HEK293 (cell line): Measurements from ENCODE around the gene PHYH.

ENCODE experiments used
- BCL11B ChIP-seq: fragments of 450-650 bp; formaldehyde crosslinking; IDR thresholded peaks from 2 replicates; pipeline ENCODE4 v1.5.1; 2016; ENCODE audit warnings: low read depth, missing biosample characterization, missing genetic modification characterization
- KLF8 ChIP-seq: fragments of 450-650 bp; formaldehyde crosslinking; IDR thresholded peaks from 2 replicates; pipeline ENCODE4 v1.5.1; 2016; ENCODE audit warnings: missing biosample characterization, missing genetic modification characterization
- KLF9 ChIP-seq: fragments of 450-650 bp; formaldehyde crosslinking; IDR thresholded peaks from 2 replicates; pipeline ENCODE4 v1.5.1; 2016; ENCODE audit warnings: missing biosample characterization, missing genetic modification characterization, low read depth
- PRDM4 ChIP-seq: fragments of 450-650 bp; formaldehyde crosslinking; IDR thresholded peaks from 2 replicates; pipeline ENCODE4 v1.5.1; 2017; ENCODE audit warnings: missing biosample characterization, missing genetic modification characterization
- SALL2 ChIP-seq: fragments of 450-650 bp; formaldehyde crosslinking; IDR thresholded peaks from 2 replicates; pipeline ENCODE4 v1.5.0; 2017; ENCODE audit warnings: missing biosample characterization, mild to moderate bottlenecking, missing genetic modification characterization, borderline replicate concordance
- SP3 ChIP-seq: fragments of 450-650 bp; formaldehyde crosslinking; IDR thresholded peaks from 2 replicates; pipeline ENCODE4 v1.5.1; 2016; ENCODE audit warnings: missing biosample characterization, missing genetic modification characterization
- SP7 ChIP-seq: fragments of 450-650 bp; formaldehyde crosslinking; IDR thresholded peaks from 2 replicates; pipeline ENCODE4 v1.5.1; 2016; ENCODE audit warnings: missing biosample characterization, missing genetic modification characterization
- ZBTB20 ChIP-seq: fragments of 450-650 bp; formaldehyde crosslinking; IDR thresholded peaks from 2 replicates; pipeline ENCODE4 v1.5.1; 2016; ENCODE audit warnings: missing biosample characterization, missing genetic modification characterization
- ZBTB6 ChIP-seq: fragments of 450-650 bp; formaldehyde crosslinking; IDR thresholded peaks from 2 replicates; pipeline ENCODE4 v1.5.1; 2017; ENCODE audit warnings: missing biosample characterization, missing genetic modification characterization
- ZNF146 ChIP-seq: fragments of 450-650 bp; formaldehyde crosslinking; IDR thresholded peaks from 2 replicates; pipeline ENCODE4 v1.5.1; 2016; ENCODE audit warnings: missing biosample characterization, missing genetic modification characterization
- ZNF24 ChIP-seq: fragments of 450-650 bp; formaldehyde crosslinking; IDR thresholded peaks from 2 replicates; pipeline ENCODE4 v1.5.1; 2016; ENCODE audit warnings: missing biosample characterization, missing genetic modification characterization
- ZNF335 ChIP-seq: fragments of 450-650 bp; formaldehyde crosslinking; conservative IDR thresholded peaks from 2 replicates; pipeline ENCODE4 v1.5.1; 2016; ENCODE audit warnings: missing biosample characterization, missing genetic modification characterization
- ZNF449 ChIP-seq: fragments of 450-650 bp; formaldehyde crosslinking; IDR thresholded peaks from 2 replicates; pipeline ENCODE4 v1.5.1; 2017; ENCODE audit warnings: missing biosample characterization, mild to moderate bottlenecking, missing genetic modification characterization, moderate library complexity
- ZNF623 ChIP-seq: fragments of 450-650 bp; formaldehyde crosslinking; IDR thresholded peaks from 2 replicates; pipeline ENCODE4 v1.5.1; 2016; ENCODE audit warnings: missing biosample characterization, missing genetic modification characterization
- ZNF629 ChIP-seq: fragments of 450-650 bp; formaldehyde crosslinking; IDR thresholded peaks from 2 replicates; pipeline ENCODE4 v1.5.1; 2017; ENCODE audit warnings: missing biosample characterization, missing genetic modification characterization
- ZNF660 ChIP-seq: fragments of 450-650 bp; IDR thresholded peaks from 2 replicates; pipeline ENCODE4 v1.5.1; 2018; ENCODE audit warnings: missing biosample characterization, mild to moderate bottlenecking, missing genetic modification characterization
- ZNF677 ChIP-seq: fragments of 450-650 bp; IDR thresholded peaks from 2 replicates; pipeline ENCODE4 v1.5.0; 2018; ENCODE audit warnings: missing biosample characterization, mild to moderate bottlenecking, missing genetic modification characterization, moderate library complexity
- ZNF76 ChIP-seq: fragments of 450-650 bp; formaldehyde crosslinking; IDR thresholded peaks from 2 replicates; pipeline ENCODE4; 2016; ENCODE audit warnings: low read depth, missing biosample characterization, missing genetic modification characterization, borderline replicate concordance
- ZNF792 ChIP-seq: fragments of 450-650 bp; formaldehyde crosslinking; IDR thresholded peaks from 2 replicates; pipeline ENCODE4 v1.5.1; 2016; ENCODE audit warnings: missing biosample characterization, missing genetic modification characterization
- ZXDB ChIP-seq: fragments of 450-650 bp; formaldehyde crosslinking; IDR thresholded peaks from 2 replicates; pipeline ENCODE4 v1.5.1; 2016; ENCODE audit warnings: missing biosample characterization, missing genetic modification characterization
- TF ChIP-seq, protein P1 (sequence below): fragments of 450-650 bp; formaldehyde crosslinking; IDR thresholded peaks from 2 replicates; pipeline ENCODE4 v1.5.1; 2016; ENCODE audit warnings: missing biosample characterization, missing genetic modification characterization
- TF ChIP-seq, protein P2 (sequence below): fragments of 450-650 bp; formaldehyde crosslinking; IDR thresholded peaks from 2 replicates; pipeline ENCODE4 v1.5.1; 2016; ENCODE audit warnings: missing biosample characterization, missing genetic modification characterization
- TF ChIP-seq, protein P3 (sequence below): fragments of 450-650 bp; formaldehyde crosslinking; IDR thresholded peaks from 2 replicates; pipeline ENCODE4 v1.5.1; 2016; ENCODE audit warnings: missing biosample characterization, missing genetic modification characterization
- TF ChIP-seq, protein P4 (sequence below): fragments of 450-650 bp; formaldehyde crosslinking; conservative IDR thresholded peaks from 2 replicates; pipeline ENCODE4 v1.5.1; 2016; ENCODE audit warnings: low read depth, missing biosample characterization, missing genetic modification characterization

PHYH gene

DNA sequence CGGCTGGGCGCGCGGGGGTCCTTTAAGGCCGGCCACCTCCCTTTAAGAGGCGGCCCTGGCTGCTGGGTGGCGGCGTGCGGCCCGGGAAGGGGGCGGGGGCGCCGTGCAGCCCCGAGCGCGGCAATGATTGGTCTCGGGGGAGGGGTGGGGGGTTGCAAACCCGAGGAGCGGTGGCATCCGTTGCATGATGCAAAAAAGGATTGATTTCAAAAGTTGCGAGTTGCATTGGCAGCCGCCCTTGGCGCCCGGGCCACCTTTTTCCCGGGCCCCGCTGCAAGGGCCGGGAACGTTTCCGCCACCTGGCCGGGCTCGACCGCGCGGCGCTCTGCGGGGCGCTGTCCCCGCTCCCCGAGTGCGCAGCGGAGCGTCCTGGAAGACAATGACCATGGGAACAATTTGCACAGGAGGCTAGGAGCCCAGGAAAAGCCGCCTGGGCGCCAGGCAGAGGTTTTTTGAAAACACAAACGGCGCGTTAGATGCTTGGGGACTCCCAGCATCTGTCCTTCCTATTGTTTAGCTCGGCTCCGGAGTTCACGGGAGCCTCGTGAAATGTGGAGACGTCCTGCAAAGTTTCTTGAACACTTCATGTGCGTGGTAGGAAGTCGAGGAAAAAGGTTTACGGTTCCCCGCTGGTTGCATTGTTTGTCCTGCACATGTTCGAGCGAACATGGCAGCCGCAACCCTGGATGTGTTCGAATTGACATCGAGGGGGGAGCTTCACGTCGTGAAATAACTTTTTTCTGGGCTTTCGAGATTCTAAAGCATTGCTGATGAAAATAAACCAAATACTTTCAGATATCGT is 48.6 kb upstream of the PHYH start, which contains the start of gene SEPHS1 (continued):
- TF ChIP-seq, protein P1, sequence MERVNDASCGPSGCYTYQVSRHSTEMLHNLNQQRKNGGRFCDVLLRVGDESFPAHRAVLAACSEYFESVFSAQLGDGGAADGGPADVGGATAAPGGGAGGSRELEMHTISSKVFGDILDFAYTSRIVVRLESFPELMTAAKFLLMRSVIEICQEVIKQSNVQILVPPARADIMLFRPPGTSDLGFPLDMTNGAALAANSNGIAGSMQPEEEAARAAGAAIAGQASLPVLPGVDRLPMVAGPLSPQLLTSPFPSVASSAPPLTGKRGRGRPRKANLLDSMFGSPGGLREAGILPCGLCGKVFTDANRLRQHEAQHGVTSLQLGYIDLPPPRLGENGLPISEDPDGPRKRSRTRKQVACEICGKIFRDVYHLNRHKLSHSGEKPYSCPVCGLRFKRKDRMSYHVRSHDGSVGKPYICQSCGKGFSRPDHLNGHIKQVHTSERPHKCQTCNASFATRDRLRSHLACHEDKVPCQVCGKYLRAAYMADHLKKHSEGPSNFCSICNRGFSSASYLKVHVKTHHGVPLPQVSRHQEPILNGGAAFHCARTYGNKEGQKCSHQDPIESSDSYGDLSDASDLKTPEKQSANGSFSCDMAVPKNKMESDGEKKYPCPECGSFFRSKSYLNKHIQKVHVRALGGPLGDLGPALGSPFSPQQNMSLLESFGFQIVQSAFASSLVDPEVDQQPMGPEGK (tag by site-specific recombination), result peak; percentile 94
- TF ChIP-seq, protein P2, sequence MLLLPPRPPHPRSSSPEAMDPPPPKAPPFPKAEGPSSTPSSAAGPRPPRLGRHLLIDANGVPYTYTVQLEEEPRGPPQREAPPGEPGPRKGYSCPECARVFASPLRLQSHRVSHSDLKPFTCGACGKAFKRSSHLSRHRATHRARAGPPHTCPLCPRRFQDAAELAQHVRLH (tag by site-specific recombination), result peak; percentile 48; the same call in 1 of the 2 replicates
- no peak for TF ChIP-seq ZNF146 (tag by site-specific recombination)
- TF ChIP-seq SALL2 (tag by site-specific recombination), result no peak
- 0 out of 2 replicates have a peak, but pooled peaks have one; percentile 35 for TF ChIP-seq BCL11B
- peak; percentile 38; the same call in 1 of the 2 replicates for TF ChIP-seq ZNF24 (tag by site-specific recombination)
- no peak for TF ChIP-seq ZNF677
- TF ChIP-seq ZBTB20 (tag by site-specific recombination), result peak; percentile 99
- peak; percentile 67 for TF ChIP-seq SP3 (tag by site-specific recombination)
- peak; percentile 60 for TF ChIP-seq KLF9 (tag by site-specific recombination)
- TF ChIP-seq ZNF335 (tag by site-specific recombination), result peak; percentile 77
- no peak for TF ChIP-seq ZBTB6 (tag by site-specific recombination)
- peak; percentile 56; the same call in 1 of the 2 replicates for TF ChIP-seq SP7 (tag by site-specific recombination)
- TF ChIP-seq ZNF449 (tag by site-specific recombination), result peak; percentile 95
- TF ChIP-seq PRDM4, result peak; percentile 36; the same call in 1 of the 2 replicates
- 0 out of 2 replicates have a peak, but pooled peaks have one; percentile 63 for TF ChIP-seq ZNF792 (tag by site-specific recombination)
- TF ChIP-seq ZNF660 (tag by site-specific recombination), result peak; percentile 66; the same call in 1 of the 2 replicates
- TF ChIP-seq, protein P3, sequence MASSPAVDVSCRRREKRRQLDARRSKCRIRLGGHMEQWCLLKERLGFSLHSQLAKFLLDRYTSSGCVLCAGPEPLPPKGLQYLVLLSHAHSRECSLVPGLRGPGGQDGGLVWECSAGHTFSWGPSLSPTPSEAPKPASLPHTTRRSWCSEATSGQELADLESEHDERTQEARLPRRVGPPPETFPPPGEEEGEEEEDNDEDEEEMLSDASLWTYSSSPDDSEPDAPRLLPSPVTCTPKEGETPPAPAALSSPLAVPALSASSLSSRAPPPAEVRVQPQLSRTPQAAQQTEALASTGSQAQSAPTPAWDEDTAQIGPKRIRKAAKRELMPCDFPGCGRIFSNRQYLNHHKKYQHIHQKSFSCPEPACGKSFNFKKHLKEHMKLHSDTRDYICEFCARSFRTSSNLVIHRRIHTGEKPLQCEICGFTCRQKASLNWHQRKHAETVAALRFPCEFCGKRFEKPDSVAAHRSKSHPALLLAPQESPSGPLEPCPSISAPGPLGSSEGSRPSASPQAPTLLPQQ (tag by site-specific recombination), result peak; percentile 12
- peak; percentile 87 for TF ChIP-seq ZXDB
- TF ChIP-seq, protein P4, sequence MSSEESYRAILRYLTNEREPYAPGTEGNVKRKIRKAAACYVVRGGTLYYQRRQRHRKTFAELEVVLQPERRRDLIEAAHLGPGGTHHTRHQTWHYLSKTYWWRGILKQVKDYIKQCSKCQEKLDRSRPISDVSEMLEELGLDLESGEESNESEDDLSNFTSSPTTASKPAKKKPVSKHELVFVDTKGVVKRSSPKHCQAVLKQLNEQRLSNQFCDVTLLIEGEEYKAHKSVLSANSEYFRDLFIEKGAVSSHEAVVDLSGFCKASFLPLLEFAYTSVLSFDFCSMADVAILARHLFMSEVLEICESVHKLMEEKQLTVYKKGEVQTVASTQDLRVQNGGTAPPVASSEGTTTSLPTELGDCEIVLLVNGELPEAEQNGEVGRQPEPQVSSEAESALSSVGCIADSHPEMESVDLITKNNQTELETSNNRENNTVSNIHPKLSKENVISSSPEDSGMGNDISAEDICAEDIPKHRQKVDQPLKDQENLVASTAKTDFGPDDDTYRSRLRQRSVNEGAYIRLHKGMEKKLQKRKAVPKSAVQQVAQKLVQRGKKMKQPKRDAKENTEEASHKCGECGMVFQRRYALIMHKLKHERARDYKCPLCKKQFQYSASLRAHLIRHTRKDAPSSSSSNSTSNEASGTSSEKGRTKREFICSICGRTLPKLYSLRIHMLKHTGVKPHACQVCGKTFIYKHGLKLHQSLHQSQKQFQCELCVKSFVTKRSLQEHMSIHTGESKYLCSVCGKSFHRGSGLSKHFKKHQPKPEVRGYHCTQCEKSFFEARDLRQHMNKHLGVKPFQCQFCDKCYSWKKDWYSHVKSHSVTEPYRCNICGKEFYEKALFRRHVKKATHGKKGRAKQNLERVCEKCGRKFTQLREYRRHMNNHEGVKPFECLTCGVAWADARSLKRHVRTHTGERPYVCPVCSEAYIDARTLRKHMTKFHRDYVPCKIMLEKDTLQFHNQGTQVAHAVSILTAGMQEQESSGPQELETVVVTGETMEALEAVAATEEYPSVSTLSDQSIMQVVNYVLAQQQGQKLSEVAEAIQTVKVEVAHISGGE (tag by site-specific recombination), result peak; percentile 51
- TF ChIP-seq ZNF623 (tag by site-specific recombination), result no peak
- peak; percentile 88 for TF ChIP-seq KLF8 (tag by site-specific recombination)
- TF ChIP-seq ZNF76 (tag by site-specific recombination), result peak; percentile 52; the same call in 1 of the 2 replicates
- TF ChIP-seq ZNF629 (tag by site-specific recombination), result peak; percentile 54; the same call in 1 of the 2 replicates
